Stimulated activated CD4-positive, alpha-beta T cell treated with anti-CD3 and anti-CD28 coated beads, Interleukin-4, amount 100 ng/mL, for 4 hours (primary cell): Measurements from ENCODE around the gene SPTSSA.
"Not testable (repeated sequence)": the region's sequence is repeated elsewhere in the genome, so short reads cannot be mapped to it uniquely, and the experiment has no call there.

ENCODE experiments used
- DNase-seq, 2 experiments: peaks; one replicate each; pipeline ENCODE4 v3.0.0-alpha.2; 2020

The SPTSSA gene

DNA sequence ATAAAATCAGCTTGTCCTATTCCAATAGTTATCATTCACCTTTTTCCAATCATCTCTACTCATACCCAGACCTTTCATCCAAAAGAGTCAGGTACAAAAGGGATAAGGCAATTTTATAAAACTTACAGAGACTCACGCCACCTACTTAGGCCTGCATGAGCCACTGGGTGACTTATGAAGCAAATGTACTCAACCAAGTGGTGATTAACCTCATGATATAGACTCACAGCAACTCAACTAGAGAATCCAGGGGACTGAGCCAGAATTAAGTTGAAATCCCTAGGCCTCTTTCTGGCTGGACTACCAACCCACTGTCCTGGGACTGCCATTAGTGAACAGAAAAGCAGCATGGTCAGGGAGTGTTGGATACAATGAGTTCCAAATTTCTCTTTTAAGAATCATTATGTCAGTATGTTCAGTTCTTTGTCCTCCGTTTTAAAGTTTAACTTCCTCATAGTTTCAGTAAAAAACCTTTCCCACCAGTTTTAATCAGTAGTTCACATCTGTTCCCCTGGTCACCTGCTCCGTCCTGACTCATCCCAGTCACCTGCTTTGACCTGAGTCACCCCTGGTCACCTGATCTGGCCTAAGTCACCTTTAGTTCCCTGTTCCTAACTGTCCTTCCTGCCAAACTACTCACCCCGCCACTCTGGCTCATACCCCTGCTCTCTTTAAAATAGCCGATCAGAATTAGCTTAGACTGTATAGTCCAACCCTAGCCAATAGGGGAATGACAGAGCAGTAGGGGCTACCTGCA lies 36.8 kb downstream of the SPTSSA start:
- DNase-seq: no peak

DNA sequence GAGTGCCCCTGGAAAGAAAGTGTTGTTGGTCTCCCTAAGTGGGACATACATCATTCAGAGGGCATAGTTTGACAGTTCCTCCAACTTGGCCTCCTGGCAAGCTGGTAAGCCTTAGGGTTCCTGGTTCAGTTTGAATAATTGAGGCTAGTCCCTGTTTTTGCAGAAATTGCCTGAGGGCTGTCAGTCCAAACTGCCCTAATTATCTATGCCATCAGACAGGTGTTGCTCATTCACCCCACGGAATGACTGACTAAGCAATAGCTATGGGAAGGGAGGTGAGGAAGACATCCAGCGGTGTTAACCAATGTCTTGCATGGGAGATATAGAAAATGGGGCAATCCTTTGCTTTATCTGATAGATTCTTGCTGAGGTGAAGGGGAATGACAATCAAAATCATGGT lies 37.6 kb downstream of the SPTSSA start:
- no peak for DNase-seq

DNA sequence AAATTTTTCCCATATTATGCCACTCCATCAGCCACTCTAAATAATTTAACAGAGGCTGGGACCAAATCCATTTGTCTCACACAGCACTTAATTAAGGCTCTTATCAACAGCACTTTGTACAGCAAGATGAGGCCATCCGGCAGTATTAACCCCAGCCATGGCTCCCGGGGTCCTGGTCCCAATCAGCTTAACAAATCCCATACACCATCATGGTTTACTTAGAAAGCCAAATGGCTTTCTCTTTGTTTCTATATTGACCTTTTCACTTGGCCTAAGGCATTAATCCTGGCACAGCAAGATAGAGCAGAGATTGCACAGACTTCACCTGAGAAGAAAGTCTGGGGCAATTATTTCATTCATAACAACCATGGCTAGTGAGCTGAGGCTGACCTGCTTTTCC lies 38.6 kb downstream of the SPTSSA start:
- no peak for DNase-seq

DNA sequence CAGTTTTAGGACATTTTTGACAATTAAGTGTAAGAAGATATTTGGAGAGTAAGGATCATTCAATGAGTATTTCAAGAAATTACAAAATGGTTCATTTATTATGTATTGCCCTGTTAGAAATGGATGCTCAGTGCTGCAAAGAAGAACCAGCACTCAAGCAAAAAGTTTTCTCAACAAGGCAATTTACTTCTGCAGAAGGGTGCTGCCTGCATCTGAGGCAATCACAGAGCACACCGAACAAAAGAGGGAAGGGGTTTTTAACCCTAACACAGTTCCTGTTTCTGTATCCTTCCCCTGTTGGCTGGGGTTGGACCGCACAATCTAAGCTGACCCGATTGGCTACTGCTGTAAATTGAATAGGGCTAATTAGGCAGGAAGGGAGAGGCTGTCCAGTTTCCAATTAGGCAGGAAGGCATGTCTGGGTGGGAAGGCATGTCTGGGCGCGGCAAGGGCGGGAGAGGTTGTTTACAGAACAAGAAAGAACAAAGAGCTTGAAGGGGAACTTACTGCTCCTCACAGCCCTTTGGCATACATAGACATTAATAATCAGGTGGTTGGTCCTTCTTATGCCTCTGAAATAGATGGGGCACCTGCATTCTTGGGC lies 41.4 kb downstream of the SPTSSA start:
- no peak for DNase-seq

DNA sequence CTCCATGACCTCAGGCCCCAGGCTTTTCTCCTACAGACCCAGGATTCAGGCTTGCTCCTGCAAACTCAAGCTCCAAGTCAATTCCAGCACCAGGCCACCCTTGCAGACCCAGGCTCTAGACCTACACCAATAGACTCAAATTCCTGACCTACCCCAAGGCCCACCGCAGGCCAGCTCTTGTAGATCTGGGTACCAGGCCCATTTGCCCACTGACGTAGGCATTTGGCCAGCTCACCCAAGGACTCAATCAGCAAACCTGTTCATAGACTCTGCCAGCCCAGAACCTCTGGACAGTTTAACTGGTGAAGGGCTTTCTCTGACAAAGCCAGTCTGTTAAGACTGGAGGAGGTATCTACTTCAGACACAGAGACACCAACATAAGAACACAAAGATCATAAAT lies 52.3 kb downstream of the SPTSSA start:
- DNase-seq: no peak

DNA sequence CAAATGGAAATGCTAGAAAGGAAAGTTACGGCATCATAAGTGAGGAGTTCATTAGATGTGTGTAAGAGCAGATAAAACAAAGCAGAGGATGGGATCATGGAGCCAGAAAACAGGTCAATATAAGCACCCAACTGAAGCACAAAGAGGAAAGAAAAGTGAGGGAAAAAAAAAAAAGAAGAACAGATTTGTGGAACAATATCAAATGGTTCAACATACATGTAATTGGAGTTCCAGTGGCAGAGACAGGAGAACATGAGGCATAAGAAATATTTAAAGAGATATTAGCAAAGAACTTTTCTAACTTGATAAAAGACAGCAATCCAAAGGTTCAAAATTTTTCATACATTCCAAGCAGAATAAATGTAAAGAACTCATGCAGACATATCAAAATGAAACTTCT lies 54.1 kb downstream of the SPTSSA start:
- no peak for DNase-seq

DNA sequence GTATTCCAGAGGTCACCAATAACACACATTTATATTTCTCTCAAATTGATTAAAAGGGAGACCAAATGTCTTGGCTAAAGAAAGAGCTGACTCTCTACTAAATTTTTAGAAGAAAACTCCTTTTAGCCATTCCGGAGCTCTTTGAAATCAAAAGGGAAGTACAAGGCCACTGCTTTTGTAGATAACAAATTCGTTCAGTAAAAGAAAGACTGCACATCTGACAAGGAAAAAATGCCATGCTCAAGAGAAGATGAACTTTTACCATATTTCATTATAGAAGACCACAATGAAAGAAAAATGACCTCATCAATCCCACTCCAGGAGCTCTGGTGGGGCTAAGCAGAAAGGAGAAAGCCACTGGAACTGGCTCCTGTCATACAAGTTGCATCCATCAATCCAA lies 57.6 kb downstream of the SPTSSA start:
- no peak for DNase-seq

DNA sequence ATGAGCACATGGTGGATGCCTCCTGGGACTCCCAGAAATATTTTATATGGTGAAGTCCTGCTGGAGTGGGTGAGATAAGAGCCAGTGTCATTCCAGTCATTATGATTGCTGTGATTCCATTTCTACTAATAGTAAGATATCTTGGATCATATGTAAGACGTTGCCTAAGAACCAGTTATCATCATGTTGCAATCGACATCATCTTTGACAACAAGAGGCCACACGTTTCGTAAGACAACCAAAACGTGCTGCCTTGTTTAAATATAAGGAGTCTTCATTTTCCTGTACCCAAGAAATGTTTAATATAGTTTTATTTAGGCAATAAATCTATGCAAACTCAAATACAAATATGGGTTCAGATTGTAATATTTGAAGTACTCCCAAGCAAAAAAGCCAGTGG lies 58.4 kb downstream of the SPTSSA start:
- DNase-seq: no peak

DNA sequence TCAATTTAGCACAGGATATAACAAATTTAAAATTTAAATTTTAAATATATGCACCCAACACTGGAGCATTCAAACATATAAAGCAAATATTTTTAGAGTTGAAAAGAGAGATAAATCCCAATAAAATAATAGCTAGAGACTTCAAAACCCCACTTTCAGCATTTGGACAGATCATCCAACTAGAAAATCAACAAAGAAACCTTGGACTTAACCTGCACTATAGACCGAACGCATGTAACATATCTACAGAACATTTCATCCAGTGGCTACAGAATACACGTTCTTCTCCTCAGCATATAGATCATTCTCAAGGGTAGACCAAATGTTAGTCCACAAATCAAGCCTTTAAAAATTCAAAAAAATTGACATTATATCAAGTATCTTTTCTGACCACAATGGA lies 64.0 kb downstream of the SPTSSA start:
- no peak for DNase-seq

DNA sequence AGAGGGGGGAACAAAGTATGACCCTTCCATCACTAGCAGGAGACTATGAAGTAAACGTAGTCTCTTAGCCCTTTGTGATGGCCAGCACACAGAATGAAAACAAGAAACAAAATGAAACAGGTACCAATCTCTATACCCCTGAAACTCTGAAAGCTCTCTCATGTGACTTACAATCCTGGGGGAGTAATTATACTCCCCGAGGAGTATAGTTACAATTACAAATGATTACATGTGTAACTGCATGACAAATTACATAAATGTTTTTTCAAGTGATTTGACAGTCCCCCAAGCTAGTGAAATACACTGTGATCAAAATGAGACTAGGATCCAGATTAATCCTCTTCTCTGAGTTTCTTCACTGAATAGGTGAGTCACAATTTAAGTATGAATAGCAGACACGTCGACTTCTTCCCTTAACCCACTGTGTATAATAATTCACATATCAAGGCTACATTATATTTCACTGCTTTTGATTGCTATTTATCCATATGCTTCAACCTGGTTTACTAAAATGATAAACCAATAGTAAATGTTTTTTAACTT lies 74.0 kb downstream of the SPTSSA start:
- no peak for DNase-seq

DNA sequence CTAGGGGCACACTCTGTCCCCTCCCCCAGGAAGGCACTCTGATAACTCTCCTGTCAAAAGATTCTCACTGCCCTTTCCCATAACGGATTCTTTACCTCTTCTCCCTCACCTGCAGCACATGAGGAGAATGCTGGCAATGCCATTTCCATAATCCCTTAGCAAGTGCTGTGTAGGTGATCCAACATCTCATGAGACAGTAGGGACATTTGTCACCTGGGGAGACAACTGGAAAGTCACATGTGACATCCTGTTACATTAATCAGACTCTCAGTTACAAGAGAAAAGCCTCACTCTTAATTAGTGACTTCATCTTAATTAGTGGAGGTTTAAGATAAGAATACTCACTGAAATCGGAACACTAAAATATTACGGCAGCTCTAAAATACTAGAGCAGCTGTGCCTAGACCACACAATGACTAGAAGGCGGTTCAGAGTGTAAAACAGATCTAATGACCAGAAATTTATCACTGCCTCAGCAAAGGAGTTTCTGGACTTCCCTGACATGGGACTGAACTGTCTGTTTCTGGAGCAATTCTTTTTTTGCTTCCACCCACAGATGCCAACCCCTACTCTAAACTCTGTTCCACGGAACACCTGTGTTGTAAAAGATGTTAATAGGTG lies 75.1 kb downstream of the SPTSSA start:
- DNase-seq: no peak

DNA sequence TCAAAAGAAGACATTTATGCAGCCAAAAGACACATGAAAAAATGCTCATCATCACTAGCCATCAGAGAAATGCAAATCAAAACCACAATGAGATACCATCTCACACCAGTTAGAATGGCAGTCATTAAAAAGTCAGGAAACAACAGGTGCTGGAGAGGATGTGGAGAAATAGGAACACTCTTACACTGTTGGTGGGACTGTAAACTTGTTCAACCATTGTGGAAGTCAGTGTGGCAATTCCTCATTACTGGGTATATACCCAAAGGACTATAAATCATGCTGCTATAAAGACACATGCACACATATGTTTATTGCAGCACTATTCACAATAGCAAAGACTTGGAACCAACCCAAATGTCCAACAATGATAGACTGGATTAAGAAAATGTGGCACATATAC lies 76.2 kb downstream of the SPTSSA start:
- not testable (repeated sequence) for DNase-seq

DNA sequence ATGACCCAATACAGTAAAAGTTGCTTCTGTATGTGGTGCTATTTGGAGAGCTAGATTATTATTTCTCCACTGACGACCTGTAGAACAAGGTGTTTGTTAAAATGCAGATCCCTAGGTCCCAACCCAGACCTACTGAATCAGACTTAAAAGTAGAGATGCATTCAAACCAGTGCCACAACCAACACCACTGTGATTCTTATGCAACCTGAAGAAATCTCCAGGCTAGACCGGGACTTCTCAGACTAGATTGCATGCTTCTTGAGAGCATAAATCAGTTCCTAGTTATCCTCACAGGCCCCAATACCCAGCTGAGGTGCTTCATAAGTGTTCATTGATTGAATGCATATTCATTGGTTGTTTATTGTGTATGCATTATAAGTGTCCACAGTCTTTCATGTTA lies 78.2 kb downstream of the SPTSSA start:
- DNase-seq: no peak
